ENCODE data around the gene EBF3.

DNA sequence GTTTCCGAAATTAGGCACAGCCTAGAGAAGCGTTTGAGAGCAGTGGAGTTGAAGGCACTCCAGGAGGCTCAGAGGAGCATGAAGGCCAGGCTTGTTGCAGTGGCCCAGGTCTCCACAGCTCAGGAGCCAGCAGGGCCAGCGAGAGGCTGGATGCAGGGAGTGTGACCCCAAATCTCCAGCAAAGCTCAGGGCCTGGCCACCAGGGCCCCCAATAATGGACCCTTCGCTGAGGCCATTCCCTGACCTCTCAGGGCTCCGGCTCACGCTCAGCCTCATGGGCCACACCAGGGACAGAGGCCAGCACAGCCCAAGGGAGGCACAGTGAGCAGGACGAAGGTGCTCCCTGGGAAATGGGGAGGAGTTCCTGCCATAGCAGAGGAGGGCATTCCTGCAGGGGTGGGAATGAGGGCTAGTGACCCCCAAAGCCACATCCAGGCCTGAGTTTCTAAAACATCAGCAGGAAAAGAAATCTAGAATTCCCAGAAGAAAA lies 47.5 kb downstream of the EBF3 start:
- TF ChIP-seq, protein P1, sequence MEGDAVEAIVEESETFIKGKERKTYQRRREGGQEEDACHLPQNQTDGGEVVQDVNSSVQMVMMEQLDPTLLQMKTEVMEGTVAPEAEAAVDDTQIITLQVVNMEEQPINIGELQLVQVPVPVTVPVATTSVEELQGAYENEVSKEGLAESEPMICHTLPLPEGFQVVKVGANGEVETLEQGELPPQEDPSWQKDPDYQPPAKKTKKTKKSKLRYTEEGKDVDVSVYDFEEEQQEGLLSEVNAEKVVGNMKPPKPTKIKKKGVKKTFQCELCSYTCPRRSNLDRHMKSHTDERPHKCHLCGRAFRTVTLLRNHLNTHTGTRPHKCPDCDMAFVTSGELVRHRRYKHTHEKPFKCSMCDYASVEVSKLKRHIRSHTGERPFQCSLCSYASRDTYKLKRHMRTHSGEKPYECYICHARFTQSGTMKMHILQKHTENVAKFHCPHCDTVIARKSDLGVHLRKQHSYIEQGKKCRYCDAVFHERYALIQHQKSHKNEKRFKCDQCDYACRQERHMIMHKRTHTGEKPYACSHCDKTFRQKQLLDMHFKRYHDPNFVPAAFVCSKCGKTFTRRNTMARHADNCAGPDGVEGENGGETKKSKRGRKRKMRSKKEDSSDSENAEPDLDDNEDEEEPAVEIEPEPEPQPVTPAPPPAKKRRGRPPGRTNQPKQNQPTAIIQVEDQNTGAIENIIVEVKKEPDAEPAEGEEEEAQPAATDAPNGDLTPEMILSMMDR (IDR thresholded peaks at IDR 0.05) = no peak
- no peak for TF ChIP-seq EZH2 (IDR thresholded peaks at IDR 0.05)
- no peak for TF ChIP-seq EZH2phosphoT487 (IDR thresholded peaks at IDR 0.05)
